Measurements from ENCODE around the gene DNAAF5.

DNAAF5 gene

DNA sequence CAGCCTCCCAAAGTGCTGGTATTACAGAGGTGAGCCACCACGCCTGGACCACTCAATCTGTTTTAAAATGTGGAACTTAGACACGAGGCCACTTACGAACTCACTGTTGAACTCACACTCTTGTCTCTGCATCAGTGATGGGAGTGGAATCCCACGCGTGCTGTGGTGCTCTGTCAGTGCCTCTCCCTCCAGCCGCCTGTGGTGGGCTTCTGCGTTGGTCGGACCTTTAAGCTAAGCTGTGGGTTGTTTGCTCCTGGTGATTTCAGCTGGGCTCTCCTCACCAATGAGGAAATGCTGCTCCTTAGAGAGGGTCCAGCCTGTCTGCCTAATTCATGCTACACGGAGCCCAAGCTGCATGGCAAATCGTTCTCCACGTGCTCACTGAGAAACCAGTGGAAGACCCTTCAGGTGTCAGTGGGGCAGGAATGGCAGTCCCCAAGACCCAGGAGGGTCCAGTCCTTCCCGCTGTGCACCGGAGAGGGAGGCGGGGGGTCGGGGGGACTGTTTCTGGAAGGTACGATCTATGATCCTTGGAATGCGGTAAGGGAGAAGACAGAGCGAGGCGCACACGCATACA lies 18.4 kb downstream of the DNAAF5 start:
- no peak for DNase-seq (ENCODE audit: low spot score)
- TF ChIP-seq, protein P1, sequence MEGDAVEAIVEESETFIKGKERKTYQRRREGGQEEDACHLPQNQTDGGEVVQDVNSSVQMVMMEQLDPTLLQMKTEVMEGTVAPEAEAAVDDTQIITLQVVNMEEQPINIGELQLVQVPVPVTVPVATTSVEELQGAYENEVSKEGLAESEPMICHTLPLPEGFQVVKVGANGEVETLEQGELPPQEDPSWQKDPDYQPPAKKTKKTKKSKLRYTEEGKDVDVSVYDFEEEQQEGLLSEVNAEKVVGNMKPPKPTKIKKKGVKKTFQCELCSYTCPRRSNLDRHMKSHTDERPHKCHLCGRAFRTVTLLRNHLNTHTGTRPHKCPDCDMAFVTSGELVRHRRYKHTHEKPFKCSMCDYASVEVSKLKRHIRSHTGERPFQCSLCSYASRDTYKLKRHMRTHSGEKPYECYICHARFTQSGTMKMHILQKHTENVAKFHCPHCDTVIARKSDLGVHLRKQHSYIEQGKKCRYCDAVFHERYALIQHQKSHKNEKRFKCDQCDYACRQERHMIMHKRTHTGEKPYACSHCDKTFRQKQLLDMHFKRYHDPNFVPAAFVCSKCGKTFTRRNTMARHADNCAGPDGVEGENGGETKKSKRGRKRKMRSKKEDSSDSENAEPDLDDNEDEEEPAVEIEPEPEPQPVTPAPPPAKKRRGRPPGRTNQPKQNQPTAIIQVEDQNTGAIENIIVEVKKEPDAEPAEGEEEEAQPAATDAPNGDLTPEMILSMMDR (IDR thresholded peaks at IDR 0.05; ENCODE audit: extremely low read depth, missing control alignments) = no peak

DNA sequence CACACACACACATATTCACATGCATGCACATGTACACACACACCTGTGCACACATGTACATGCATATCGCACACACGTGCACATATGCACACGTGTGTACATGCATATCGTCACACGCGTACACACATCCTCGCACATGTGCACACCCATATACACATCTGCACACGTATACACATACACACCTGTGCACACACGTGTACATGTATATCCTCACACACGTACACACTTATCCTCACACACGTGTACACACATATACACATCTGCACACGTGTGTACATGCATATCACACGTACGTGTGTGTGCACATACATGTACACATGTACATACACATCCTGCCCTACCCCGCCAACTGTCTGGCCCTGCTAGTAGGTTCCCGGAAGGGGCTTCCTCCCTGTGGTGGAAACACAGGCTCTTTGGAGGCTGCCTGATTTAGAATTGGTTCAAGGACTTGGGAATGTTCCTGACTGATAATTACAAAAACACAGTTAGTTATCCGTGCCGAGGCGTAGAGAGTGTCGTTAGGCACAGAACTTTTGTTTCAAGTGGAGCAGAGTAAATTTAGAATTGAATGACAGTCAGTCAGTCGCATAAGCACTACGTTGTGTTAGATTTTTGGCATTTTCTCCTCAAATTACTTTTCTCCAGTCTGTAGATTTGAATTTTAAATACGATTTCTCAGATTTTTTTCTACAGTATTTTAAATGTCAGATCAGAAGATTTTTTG lies 19.1 kb downstream of the DNAAF5 start:
- no peak for DNase-seq (ENCODE audit: low spot score)
- TF ChIP-seq, protein P1 (IDR thresholded peaks at IDR 0.05; ENCODE audit: extremely low read depth, missing control alignments) = no peak

DNA sequence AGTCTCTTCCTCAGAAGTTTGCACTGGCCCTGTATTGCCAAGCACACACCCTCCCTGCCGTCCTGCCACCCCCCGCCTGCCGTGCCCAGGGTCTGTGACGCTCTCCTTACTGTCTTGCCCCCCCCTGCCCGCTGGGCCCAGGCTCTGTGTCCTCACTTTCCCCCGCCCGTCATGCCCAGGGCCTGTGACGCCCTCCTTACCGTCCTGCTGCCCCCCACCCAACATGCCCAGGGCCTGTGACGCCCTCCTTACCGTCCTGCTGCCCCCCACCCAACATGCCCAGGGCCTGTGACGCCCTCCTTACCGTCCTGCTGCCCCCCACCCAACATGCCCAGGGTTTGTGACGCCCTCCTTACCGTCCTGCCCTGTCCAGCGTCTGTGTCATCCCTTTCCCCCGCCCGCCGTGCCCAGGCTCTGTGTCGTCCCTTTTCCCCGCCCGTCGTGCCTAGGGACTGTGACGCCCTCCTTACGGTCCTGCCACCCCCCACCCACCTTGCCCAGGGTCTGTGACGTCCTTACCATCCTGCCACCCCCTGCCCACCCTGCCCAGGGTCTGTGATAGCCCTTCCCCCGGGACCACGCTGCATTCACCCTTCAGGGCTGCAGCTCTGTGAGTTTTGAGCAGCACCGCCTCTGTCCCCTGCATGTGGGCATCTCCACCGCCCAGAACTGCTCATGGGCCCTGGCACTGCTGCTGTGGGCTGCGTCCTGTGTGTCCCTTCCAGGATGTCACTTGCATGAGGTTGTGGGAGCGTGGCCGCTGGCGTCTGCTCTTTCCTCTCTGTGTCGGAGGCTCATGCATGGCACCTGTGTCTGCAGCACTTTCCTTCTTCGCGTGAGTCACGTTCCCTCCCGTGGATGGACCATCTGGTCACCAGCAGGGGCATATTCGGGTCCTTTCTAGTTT lies 19.9 kb downstream of the DNAAF5 start:
- TF ChIP-seq, protein P1 (IDR thresholded peaks at IDR 0.05; ENCODE audit: extremely low read depth, missing control alignments) = no peak
- DNase-seq (ENCODE audit: low spot score) = no peak

DNA sequence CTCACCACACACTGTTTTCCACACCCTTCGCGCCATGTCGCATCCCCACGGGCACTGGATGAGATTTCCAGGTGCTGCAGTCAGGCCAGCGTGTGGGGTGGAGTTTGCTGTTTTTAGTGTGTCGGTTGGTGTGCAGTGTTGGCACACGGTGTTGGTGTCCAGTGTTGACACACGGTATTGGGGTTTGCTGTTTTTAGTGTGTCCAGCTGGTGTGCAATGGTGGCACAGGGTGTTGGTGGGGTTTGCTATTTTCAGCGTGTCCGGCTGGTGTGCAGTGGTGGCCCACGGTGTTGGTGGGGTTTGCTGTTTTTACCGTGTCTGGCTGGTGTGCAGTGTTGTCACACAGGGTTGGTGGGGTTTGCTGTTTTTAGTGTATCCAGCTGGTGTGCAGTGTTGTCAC lies 20.7 kb downstream of the DNAAF5 start:
- no peak for DNase-seq (ENCODE audit: low spot score)
- TF ChIP-seq, protein P1 (IDR thresholded peaks at IDR 0.05; ENCODE audit: extremely low read depth, missing control alignments) = no peak

DNA sequence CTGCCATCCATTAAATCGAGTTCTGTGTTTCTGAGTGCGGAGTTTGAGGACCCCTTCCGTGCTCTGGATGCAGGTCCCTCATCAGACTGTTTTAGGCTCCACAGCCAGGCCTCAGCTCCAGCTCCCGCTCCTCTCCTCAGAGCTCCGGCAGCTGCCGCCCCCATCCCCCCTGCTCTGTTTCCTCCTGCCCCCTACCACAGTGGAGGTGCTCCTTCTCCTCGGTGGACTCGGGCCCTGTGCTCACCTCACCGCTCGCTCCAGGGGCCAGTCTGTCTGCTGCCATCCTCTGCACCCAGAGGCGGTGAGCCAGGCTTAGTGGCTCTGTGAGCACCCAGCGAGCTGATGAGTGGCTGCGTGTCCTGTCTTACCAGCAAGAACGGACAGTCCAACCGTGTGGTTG lies 21.9 kb downstream of the DNAAF5 start:
- TF ChIP-seq, protein P1 (IDR thresholded peaks at IDR 0.05; ENCODE audit: extremely low read depth, missing control alignments) = no peak
- DNase-seq (ENCODE audit: low spot score) = no peak

DNA sequence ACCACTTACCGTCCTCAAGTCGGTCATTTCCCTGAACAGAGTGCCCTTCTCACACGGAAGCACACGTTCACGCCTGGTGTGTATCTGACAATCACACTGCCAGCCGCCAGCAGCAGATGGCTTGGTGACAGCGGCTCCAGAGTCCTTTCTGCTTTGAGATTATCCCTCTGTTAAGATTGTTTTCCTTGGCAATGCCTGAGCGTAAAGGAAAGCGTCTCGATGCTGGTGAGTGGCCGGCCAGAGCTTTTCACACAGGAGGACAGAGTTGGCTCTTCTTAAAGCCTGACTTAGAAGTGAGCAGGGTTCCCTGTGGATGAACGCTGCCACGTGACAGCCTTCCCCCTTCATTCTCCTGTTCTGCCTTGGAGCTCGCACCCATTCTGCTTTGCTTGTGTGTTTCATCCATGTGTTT lies 22.6 kb downstream of the DNAAF5 start:
- DNase-seq (ENCODE audit: low spot score) = no peak
- TF ChIP-seq, protein P1 (IDR thresholded peaks at IDR 0.05; ENCODE audit: extremely low read depth, missing control alignments) = no peak
